HepG2 (cell line): Measurements from ENCODE around the gene VAPB. TPM values are rescaled to one million over a fixed set of nuclear protein-coding genes. Genes with fewer than 3 reads are reported as not detected.

Experiments used
- AKNA ChIP-seq: sonication (generic); formaldehyde crosslinking; IDR thresholded peaks from 2 replicates; pipeline ENCODE4 v1.4.0; 2020; ENCODE audit warnings: missing genetic modification reagents, borderline replicate concordance
- CCAR2 ChIP-seq: fragments of 200-400 bp; formaldehyde crosslinking; optimal IDR thresholded peaks from 2 replicates; pipeline ENCODE3; 2018; ENCODE audit warnings: low read depth, mild to moderate bottlenecking, low read length, moderate library complexity
- CREB1 ChIP-seq, 2 experiments: fragments of 450-650 bp in 1 of 2; IDR thresholded peaks; 2 replicates each; pipeline ENCODE4 v1.6.1; 2016 to 2017; ENCODE audit warnings: control low read depth in 1 of 2, mild to moderate bottlenecking in 1 of 2, missing compliant biosample characterization in 1 of 2, missing genetic modification characterization in 1 of 2
- E2F5 ChIP-seq: sonication (generic); formaldehyde crosslinking; conservative IDR thresholded peaks from 2 replicates; pipeline ENCODE4 v1.4.0; 2020; ENCODE audit warnings: missing genetic modification reagents
- ELK4 ChIP-seq: sonication (generic); formaldehyde crosslinking; IDR thresholded peaks from 2 replicates; pipeline ENCODE4 v1.9.0; 2021; ENCODE audit warnings: missing genetic modification reagents, borderline replicate concordance
- ETV5 ChIP-seq: IDR thresholded peaks from 2 replicates; pipeline ENCODE4 v1.6.1; 2018; ENCODE audit warnings: missing biosample characterization, missing genetic modification reagents, inconsistent platforms, borderline replicate concordance
- FOXK1 ChIP-seq: sonication (generic); formaldehyde crosslinking; IDR thresholded peaks from 2 replicates; pipeline ENCODE4 v1.4.0; 2020; ENCODE audit warnings: low read depth, missing genetic modification reagents, borderline replicate concordance
- HIC2 ChIP-seq: sonication (generic); formaldehyde crosslinking; IDR thresholded peaks from 2 replicates; pipeline ENCODE4 v1.9.0; 2022; ENCODE audit warnings: low read depth, missing genetic modification reagents
- MBNL3 ChIP-seq: fragments of 250-450 bp; sonication (Bioruptor Pico); conservative IDR thresholded peaks from 2 replicates; pipeline ENCODE4 v1.8.0; 2022; ENCODE audit warnings: mild to moderate bottlenecking, inconsistent platforms
- MTA3 ChIP-seq: sonication (generic); formaldehyde crosslinking; IDR thresholded peaks from 2 replicates; pipeline ENCODE4 v1.4.0; 2020; ENCODE audit warnings: missing genetic modification reagents
- PREB ChIP-seq: sonication (generic); formaldehyde crosslinking; IDR thresholded peaks from 2 replicates; pipeline ENCODE4 v1.4.0; 2020; ENCODE audit warnings: missing genetic modification reagents
- RARA ChIP-seq: IDR thresholded peaks from 2 replicates; pipeline ENCODE4 v1.6.1; 2016; ENCODE audit warnings: missing genetic modification reagents, missing compliant biosample characterization
- XRCC5 ChIP-seq: fragments of 200-400 bp; formaldehyde crosslinking; optimal IDR thresholded peaks from 2 replicates; pipeline ENCODE3; 2017; ENCODE audit warnings: mild to moderate bottlenecking, low read length
- ZNF382 ChIP-seq: sonication (generic); formaldehyde crosslinking; IDR thresholded peaks from 2 replicates; pipeline ENCODE4 v1.5.0; 2020; ENCODE audit warnings: missing genetic modification reagents, mild to moderate bottlenecking, borderline replicate concordance
- ZNF446 ChIP-seq: sonication (generic); formaldehyde crosslinking; IDR thresholded peaks from 2 replicates; pipeline ENCODE4 v1.5.0; 2020; ENCODE audit warnings: mild to moderate bottlenecking, missing genetic modification reagents
- ZNF724P ChIP-seq: sonication (generic); formaldehyde crosslinking; IDR thresholded peaks from 2 replicates; pipeline ENCODE4 v1.8.0; 2022; ENCODE audit warnings: missing genetic modification reagents, borderline replicate concordance
- ZNF768 ChIP-seq: sonication (generic); formaldehyde crosslinking; IDR thresholded peaks from 2 replicates; pipeline ENCODE4 v1.4.0; 2020; ENCODE audit warnings: missing genetic modification reagents
- ZNF772 ChIP-seq: sonication (generic); formaldehyde crosslinking; IDR thresholded peaks from 2 replicates; pipeline ENCODE4 v1.5.0; 2020; ENCODE audit warnings: mild to moderate bottlenecking, missing genetic modification reagents
- polyA plus RNA-seq, 8 experiments: library from polyadenylated mRNA; depleted of rRNA in 3 of 8; stranded (reverse) in 7 of 8; unstranded in 1 of 8; fragments of >200 nt; fragmentation: Illumina TruSeq in 4 of 8; extraction: Trizol in 4 of 8; gene quantifications; 2 replicates each; pipeline versions ENCODE4 v1.2.1 to v1.2.3, GENCODE V29; 2011 to 2016; ENCODE audit warnings: low read depth in 4 of 8, missing spikeins in 1 of 8, mixed read lengths in 1 of 8; ENCODE audit not compliant: insufficient read depth in 1 of 8
- total RNA-seq, 5 experiments: library from RNA; depleted of rRNA; stranded (reverse); fragments of >200 nt; fragmentation: Illumina TruSeq; extraction: Trizol; gene quantifications; 2 replicates each; pipeline ENCODE4 v1.2.3, GENCODE V29; 2016; ENCODE audit warnings: low read depth in 1 of 5

Gene VAPB
- total and polyA plus RNA-seq, 2 of the 13 experiments (the other 11 are each of a cell fraction or from before 2014, with no cell fraction given) = 18.6 to 48.5 TPM

- TF ChIP-seq FOXK1 (CRISPR knock-in tag) (no peak), MBNL3 (CRISPR knock-in tag) (no peak), PREB (CRISPR knock-in tag) (no peak; the same call in 1 of the 2 replicates), ELK4 (CRISPR knock-in tag) (no peak; the same call in 1 of the 2 replicates), ZNF724P (CRISPR knock-in tag) (no peak), XRCC5 (peak; percentile 36), AKNA (CRISPR knock-in tag) (no peak), E2F5 (no peak), CCAR2 (no peak), ZNF772 (peak; percentile 45; the same call in 1 of the 2 replicates), ZNF446 (CRISPR knock-in tag) (0 out of 2 replicates have a peak, but pooled peaks have one; percentile 71), CREB1 (IDR thresholded peaks at IDR 0.05) (no peak; the same call in 1 of the 2 replicates), CREB1 (CRISPR knock-in tag; IDR thresholded peaks at IDR 0.05) (no peak), MTA3 (CRISPR knock-in tag) (no peak), ZNF768 (peak; percentile 9; the same call in 1 of the 2 replicates), HIC2 (no peak), ZNF382 (CRISPR knock-in tag) (no peak), RARA (CRISPR knock-in tag) (0 out of 2 replicates have a peak, but pooled peaks have one; percentile 2), ETV5 (CRISPR knock-in tag) (no peak)
Observed at GRCh38 chr20:58389324-58389967, 417 bp downstream of the VAPB start (continued).
